NCI-H2196 (cell line): ENCODE data around the gene SMIM36.
A peak's percentile ranks its signal among the peaks of the same experiment; 100 is the strongest.
"Not testable (repeated sequence)": the region's sequence is repeated elsewhere in the genome, so short reads cannot be mapped to it uniquely, and the experiment has no call there.

Experiments
- DNase-seq: peaks from one replicate; lab custom pipeline; 2025; ENCODE audit not compliant: unreplicated experiment; lab: John Stamatoyannopoulos, UW

The SMIM36 gene

GRCh38 chr17:55435408-55435807 lies 75.8 kb downstream of the SMIM36 start:
- no peak for DNase-seq

DNA sequence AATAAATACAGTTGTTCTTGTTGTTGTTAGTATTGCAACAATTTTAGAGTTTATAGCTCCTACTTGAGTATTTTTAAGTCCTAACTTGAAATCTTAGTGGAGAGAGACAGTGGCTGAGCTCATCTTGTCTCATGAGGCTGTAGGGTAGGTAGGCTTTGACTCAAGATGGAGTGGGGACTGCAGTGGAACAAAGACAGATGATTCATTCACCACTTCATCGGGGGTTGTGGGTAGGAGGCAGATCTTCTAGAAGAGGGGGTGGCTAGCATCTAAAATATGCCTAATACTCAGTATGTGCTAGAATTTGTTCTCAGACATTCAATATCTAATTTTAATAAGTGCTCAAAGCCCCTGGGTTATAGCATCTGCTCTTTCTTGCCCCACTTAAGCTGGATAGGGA lies 76.5 kb downstream of the SMIM36 start:
- no peak for DNase-seq

DNA sequence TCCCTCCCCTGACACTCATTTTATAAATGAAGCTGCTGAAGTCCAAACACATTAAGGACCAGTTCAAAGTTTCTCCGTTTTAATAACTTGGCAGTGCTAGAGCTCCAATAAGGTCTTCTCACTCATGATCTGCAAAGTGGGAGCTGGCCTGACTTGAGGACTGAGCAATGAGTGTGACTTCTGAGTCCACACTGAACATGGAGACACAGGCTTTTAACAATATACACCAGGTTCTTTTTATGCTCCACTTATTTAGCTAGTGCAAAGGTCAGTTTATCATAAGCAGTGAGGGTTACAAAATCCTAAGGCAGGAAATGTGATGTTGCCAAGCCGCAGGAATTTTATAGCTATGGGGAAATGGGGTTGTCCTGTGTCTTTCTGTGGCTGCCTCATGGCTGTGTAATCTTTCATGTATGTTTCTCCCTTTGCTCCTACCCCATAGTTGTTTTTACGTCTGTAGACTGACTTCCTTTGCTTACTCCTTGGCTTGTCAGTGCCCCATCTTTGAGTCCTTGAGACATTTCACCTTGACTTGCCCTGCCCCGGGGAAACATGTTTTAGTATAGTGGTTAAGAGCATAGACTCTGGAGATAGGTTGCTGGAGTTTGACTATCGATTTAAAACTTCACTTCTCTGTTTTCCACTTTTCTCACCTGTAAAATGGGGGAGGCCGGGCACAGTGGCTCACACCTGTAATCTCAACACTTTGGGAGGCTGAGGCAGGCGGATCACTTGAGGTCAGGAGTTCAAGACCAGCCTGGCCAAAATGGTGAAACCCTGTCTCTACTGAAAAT lies 77.4 kb downstream of the SMIM36 start:
- DNase-seq = peak; percentile 27

- DNase-seq = peak; percentile 54
Measured at GRCh38 chr17:55433029-55433628, 78.1 kb downstream of the SMIM36 start.

DNA sequence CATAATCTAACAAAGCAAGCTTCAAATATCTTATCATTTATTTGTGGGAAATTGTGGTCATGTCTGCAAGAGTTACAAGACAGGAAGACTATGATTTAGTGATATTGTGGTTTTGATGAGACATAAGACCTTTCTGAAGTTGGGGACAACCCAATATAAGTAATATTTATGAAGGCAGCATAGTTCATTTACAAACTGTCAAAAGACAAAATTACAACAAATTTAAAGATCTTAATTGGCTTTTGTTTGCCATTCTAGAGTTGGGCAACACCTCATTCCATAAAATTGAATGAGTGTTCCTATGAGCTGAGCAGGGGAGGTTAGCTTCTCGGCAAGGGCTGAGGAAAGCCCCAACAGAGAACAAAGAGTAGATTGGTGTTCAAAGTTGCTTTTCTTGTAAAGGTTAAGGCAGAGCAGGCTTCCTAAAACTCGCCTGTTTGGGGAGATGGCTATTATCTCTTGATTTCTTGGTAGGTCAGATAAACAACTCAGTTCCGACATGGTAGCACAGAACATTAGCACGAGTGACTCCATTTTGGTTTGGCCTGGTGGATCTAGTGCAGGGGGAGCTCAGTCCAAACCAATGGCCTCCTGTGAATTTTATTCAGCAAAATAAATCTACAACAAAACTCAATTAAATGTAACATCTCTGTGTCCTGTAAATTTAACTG lies 78.8 kb downstream of the SMIM36 start:
- DNase-seq = no peak

DNA sequence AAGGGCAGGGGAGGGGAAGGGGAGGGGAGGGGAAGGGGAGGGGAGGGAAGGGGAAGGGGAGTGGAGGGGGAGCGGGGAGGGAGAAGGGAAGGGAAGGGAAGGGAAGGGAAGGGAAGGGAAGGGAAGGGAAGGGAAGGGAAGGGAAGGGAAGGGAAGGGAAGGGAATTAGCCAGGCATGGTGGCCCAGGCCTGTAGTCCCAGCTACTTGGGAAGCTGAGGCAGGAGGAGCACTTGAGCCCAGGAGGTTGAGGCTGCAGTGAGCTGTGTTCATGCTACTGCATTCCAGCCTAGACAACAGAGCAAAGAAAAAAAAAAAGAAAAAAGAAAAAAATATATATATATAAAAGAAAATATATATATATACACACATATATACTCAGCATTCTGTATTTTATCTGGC lies 79.3 kb downstream of the SMIM36 start:
- not testable (repeated sequence) for DNase-seq

GRCh38 chr17:55430541-55431288 lies 80.5 kb downstream of the SMIM36 start:
- no peak for DNase-seq

DNA sequence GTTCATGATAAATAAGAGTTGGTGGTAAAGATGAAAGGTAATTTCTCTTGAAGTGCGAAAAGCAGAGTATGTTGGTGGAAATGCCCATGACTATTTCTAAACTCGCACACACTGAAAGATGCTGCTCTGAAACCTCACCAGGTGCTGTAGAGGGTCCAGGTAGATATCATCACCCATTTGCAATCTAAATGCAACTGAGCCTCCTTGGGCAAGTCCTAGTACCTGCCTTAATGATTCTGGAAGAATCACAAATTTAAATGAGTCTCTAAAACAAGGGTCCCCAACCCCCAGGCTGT lies 83.7 kb downstream of the SMIM36 start:
- no peak for DNase-seq

DNA sequence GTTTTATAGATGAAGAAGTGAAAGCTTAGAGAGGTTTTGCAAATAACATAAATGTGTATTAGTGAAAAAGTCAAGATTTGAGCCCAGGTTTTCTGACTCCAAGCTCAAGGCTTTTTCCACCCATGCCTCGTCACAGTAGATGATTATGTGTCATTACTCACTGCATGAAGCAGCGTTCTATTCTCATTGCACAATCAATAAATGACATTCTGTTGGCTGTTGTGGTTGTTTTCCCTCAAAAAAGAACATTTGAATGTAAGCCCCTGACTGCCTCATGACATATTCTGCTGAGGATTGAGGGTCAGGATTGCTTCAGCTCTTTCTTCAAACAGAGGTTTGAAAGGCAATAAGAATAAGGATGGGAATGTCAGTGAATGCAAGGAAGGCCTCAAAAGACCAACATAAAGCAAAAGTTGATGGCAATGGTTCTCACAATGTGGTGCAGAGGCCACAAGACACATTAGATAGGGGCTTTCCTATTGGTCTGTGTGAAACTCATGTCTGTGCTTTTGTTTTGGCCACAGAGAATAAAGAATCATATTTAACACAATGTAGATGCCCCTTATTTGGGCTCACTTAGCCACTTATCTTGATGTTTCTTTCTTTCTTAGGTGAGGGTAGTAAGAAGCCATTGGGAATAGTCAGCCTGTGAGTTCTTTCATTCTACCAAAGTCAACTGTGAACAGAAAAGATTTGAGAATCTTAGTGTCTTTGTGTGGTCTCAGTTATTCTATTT lies 84.2 kb downstream of the SMIM36 start:
- no peak for DNase-seq

DNA sequence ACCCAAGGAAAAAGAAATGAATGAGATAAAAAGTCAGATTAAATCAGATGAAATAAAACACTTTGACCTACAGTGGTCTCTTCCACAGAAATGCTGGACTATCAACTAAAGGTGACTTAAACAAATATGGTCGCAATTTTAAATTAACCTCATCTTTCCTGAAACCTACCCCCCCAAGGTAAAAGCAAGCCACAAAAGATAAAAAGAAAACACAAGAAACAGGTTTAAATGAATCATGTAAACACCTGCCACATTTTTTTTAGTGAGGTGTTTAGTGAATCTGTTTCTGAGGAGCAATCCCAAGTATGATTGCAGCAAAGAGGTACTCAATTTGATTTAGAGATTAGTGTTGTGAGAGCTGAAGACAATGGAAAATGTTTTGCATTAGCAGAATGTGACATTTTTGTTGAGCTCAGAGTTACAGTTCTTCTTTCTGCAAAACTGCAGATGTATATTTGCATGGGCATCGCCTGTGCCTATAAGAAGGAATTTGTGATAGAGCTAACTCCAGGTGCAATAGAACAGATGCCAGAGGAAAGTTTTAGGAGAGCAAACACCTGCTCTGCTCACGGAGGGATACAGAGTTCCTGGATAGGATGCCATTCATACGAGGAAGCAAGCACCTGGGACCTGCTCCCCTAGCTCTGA lies 86.2 kb downstream of the SMIM36 start:
- DNase-seq = no peak

- no peak for DNase-seq
Measured at GRCh38 chr17:55423535-55423934, 87.7 kb downstream of the SMIM36 start.

GRCh38 chr17:55422828-55423164 lies 88.5 kb downstream of the SMIM36 start:
- not testable (repeated sequence) for DNase-seq

DNA sequence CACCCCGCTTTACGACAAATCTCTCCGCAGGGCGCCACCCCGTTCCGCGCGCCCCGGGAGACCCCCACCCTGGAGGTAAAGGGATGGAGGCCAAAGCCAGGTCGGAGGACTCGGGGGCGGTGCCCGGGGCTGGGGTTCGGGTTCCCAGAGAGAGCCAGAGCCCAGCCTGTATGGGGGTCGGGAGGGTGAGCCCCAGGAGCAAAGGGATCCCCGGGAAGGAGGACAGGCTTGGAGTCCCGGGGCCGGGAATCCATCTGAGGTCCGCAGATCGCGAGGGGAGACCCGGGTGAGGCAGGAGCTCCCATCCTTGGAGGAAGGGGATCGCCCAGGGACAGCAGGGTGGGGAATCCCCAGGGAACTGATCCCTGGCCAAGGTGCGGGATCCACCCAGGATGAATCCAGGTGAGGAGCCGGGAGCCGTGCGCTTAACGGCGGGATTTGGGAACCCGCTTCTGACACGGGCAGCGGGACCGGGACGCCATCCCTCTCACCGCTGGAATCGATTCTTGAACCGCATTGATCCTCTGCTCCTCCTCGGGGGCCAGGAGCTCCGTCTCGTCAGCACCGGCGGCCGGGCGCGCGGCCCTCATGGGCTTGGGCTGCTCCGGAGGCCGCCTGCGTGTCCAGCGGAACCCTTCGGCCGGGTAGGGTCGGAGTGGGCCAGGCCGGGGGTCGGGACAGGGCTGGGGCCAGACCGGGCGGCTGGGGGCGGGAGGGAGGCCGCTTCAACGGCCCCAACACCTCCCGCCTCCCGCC lies 89.9 kb downstream of the SMIM36 start, which contains the start of gene MMD:
TSS of gene MMD (minus strand) at position 657 of the 756 bp plus-strand sequence. CDS start at position 517, 140 bp downstream.
- DNase-seq = no peak

GRCh38 chr17:55420776-55421178 lies 90.5 kb downstream of the SMIM36 start:
- DNase-seq = no peak

GRCh38 chr17:55420067-55420775 lies 91.0 kb downstream of the SMIM36 start:
- no peak for DNase-seq

GRCh38 chr17:55418369-55419268 lies 92.6 kb downstream of the SMIM36 start:
- DNase-seq = no peak

GRCh38 chr17:55417411-55418268 lies 93.6 kb downstream of the SMIM36 start:
- DNase-seq = no peak
